WTC11 (cell line): ENCODE data around the gene HHAT. TPM values are rescaled to one million over a fixed set of nuclear protein-coding genes. Genes with fewer than 3 reads are reported as not detected.

Experiments
- ATAC-seq: fragments of 200-7000 bp; cut with Tn5 transposase; 2 replicates; pipeline ENCODE4 v1.10.0; 2021; ENCODE audit warnings: mild to moderate bottlenecking, moderate library complexity
- CTCF ChIA-PET: fragments of 300-600 bp; sonication (Branson Sonifier 250); formaldehyde crosslinking; loops from one replicate; lab custom pipeline; 2021; ENCODE audit warnings: antibody characterized with exemption; lab: Charles Lee
- POLR2A ChIA-PET: fragments of 350-600 bp; sonication (Branson Sonifier 250); formaldehyde crosslinking; loops from one replicate; lab custom pipeline; 2021; ENCODE audit warnings: antibody characterized with exemption; lab: Charles Lee
- DNase-seq: peaks from one replicate; pipeline ENCODE4 v3.0.0; 2021; ENCODE audit warnings: low spot score
- H3K27ac Mint-ChIP-seq: 2 replicates; pipeline ENCODE4 v1.8.0; 2021; ENCODE audit warnings: mixed read lengths
- H3K27me3 Mint-ChIP-seq: 2 replicates; pipeline ENCODE4 v1.8.0; 2021; ENCODE audit warnings: low read depth, mild to moderate bottlenecking, moderate library complexity, mixed read lengths
- H3K36me3 Mint-ChIP-seq: 2 replicates; pipeline ENCODE4 v1.8.0; 2021; ENCODE audit warnings: mixed read lengths
- H3K4me1 Mint-ChIP-seq: 2 replicates; pipeline ENCODE4 v1.8.0; 2022; ENCODE audit warnings: mixed read lengths
- H3K4me3 Mint-ChIP-seq: 2 replicates; pipeline ENCODE4 v1.8.0; 2021; ENCODE audit warnings: mild to moderate bottlenecking, moderate library complexity, mixed read lengths
- H3K9me3 Mint-ChIP-seq: 2 replicates; pipeline ENCODE4 v1.8.0; 2021; ENCODE audit warnings: mixed read lengths
- CREB1 ChIP-seq: sonication (generic); formaldehyde crosslinking; IDR thresholded peaks from 2 replicates; pipeline ENCODE4 v1.8.0; 2023; ENCODE audit warnings: mild to moderate bottlenecking, missing genetic modification reagents
- CTCF ChIP-seq: fragments of 200-600 bp; IDR thresholded peaks from 2 replicates; pipeline ENCODE4 v1.8.0; 2022; ENCODE audit warnings: antibody characterized with exemption
- ELF4 ChIP-seq: sonication (generic); formaldehyde crosslinking; IDR thresholded peaks from 2 replicates; pipeline ENCODE4 v1.8.1; 2022; ENCODE audit warnings: low read depth, mild to moderate bottlenecking, moderate library complexity, missing genetic modification reagents
- FOXP4 ChIP-seq: sonication (generic); formaldehyde crosslinking; IDR thresholded peaks from 2 replicates; pipeline ENCODE4 v1.8.0; 2022; ENCODE audit warnings: mild to moderate bottlenecking, missing genetic modification reagents
- GABPB1 ChIP-seq: sonication (generic); formaldehyde crosslinking; IDR thresholded peaks from 2 replicates; pipeline ENCODE4 v1.8.1; 2023; ENCODE audit warnings: mild to moderate bottlenecking, missing genetic modification reagents
- NFATC4 ChIP-seq: fragments of 250-450 bp; sonication (Bioruptor Pico); IDR thresholded peaks from 2 replicates; pipeline ENCODE4 v1.9.0; 2021; ENCODE audit warnings: mild to moderate bottlenecking
- PRDM15 ChIP-seq: sonication (generic); formaldehyde crosslinking; IDR thresholded peaks from 2 replicates; pipeline ENCODE4 v1.8.0; 2022; ENCODE audit warnings: missing genetic modification reagents
- RORB ChIP-seq: fragments of 250-450 bp; sonication (Bioruptor Pico); IDR thresholded peaks from 2 replicates; pipeline ENCODE4 v1.9.0; 2021; ENCODE audit warnings: mild to moderate bottlenecking
- SOX15 ChIP-seq: fragments of 250-450 bp; sonication (Bioruptor Pico); IDR thresholded peaks from 2 replicates; pipeline ENCODE4 v1.9.0; 2021; ENCODE audit warnings: mild to moderate bottlenecking
- SP1 ChIP-seq: sonication (generic); formaldehyde crosslinking; conservative IDR thresholded peaks from 2 replicates; pipeline ENCODE4 v1.8.1; 2022; ENCODE audit warnings: missing genetic modification reagents
- ZNF121 ChIP-seq: sonication (generic); formaldehyde crosslinking; IDR thresholded peaks from 2 replicates; pipeline ENCODE4 v1.8.0; 2023; ENCODE audit warnings: missing genetic modification reagents
- ZNF317 ChIP-seq: sonication (generic); formaldehyde crosslinking; IDR thresholded peaks from 2 replicates; pipeline ENCODE4 v1.8.1; 2023; ENCODE audit warnings: low read depth, mild to moderate bottlenecking, moderate library complexity, missing genetic modification reagents, borderline replicate concordance
- ZNF532 ChIP-seq: fragments of 250-450 bp; sonication (Bioruptor Pico); IDR thresholded peaks from 2 replicates; pipeline ENCODE4 v1.9.0; 2021; ENCODE audit warnings: mild to moderate bottlenecking, borderline replicate concordance
- total RNA-seq: library from RNA; stranded (reverse); gene quantifications from 3 replicates; pipeline ENCODE4 v1.2.3, GENCODE V29; 2021
- TF ChIP-seq, protein P1 (sequence below): sonication (generic); formaldehyde crosslinking; IDR thresholded peaks from 2 replicates; pipeline ENCODE4 v1.8.0; 2023; ENCODE audit warnings: missing genetic modification reagents
- TF ChIP-seq, protein P2 (sequence below): sonication (generic); formaldehyde crosslinking; IDR thresholded peaks from 2 replicates; pipeline ENCODE4 v1.8.1; 2023; ENCODE audit warnings: mild to moderate bottlenecking, missing genetic modification reagents
- TF ChIP-seq, protein P3 (sequence below): fragments of 250-450 bp; sonication (Bioruptor Pico); IDR thresholded peaks from 2 replicates; pipeline ENCODE4 v1.9.0; 2021; ENCODE audit warnings: mild to moderate bottlenecking

Gene HHAT
- total RNA-seq, 1 experiment from 2014 or later, result 0.39 TPM

GRCh38 chr1:210723646-210724045 lies 394.9 kb downstream of the HHAT start:
- no peak overlapping the region for H3K27ac Mint-ChIP-seq
- POLR2A ChIA-PET, result no interaction called here
- TF ChIP-seq CREB1 (CRISPR knock-in tag), result no peak
- TF ChIP-seq CTCF, result no peak
- TF ChIP-seq NFATC4 (CRISPR knock-in tag), result no peak
- no peak overlapping the region for H3K4me3 Mint-ChIP-seq
- no peak for DNase-seq
- CTCF ChIA-PET, result no interaction called here
- no peaks in the 10 kb centered on the region for H3K27me3 Mint-ChIP-seq
- no peaks in the 10 kb centered on the region for H3K9me3 Mint-ChIP-seq
- no peaks in the 10 kb centered on the region for H3K36me3 Mint-ChIP-seq
- H3K4me1 Mint-ChIP-seq, result 0 out of 2 replicates have a peak, but pooled peaks cover 2% of the 10 kb centered on the region
- ATAC-seq, result no peak

DNA sequence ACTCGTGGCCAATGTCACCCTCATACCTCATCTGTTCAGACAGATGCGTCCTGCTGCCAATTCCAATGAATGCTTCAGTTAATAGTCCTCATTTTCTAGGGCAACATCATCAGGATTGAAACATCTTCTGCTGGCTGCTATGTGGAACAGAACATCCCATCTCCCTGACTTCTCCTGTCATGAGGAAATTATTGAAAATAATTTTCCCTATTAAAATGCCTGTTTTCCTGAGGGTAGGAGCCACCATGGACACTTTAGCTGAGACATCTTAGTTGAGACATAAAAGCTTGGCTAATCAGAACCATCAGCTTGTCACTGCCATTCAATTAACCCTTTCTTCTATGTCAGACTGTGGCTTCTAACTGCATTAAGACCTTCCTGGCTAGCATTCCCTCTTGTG lies 396.1 kb downstream of the HHAT start:
- TF ChIP-seq PRDM15 (CRISPR knock-in tag) (no peak), ZNF532 (CRISPR knock-in tag) (no peak), ZNF121 (CRISPR knock-in tag) (no peak), SP1 (CRISPR knock-in tag) (no peak), ZNF317 (CRISPR knock-in tag) (no peak), ELF4 (CRISPR knock-in tag) (no peak), FOXP4 (CRISPR knock-in tag) (no peak), RORB (CRISPR knock-in tag) (no peak), SOX15 (no peak), GABPB1 (CRISPR knock-in tag) (no peak)
- TF ChIP-seq, protein P1, sequence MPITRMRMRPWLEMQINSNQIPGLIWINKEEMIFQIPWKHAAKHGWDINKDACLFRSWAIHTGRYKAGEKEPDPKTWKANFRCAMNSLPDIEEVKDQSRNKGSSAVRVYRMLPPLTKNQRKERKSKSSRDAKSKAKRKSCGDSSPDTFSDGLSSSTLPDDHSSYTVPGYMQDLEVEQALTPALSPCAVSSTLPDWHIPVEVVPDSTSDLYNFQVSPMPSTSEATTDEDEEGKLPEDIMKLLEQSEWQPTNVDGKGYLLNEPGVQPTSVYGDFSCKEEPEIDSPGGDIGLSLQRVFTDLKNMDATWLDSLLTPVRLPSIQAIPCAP, result no peak
- TF ChIP-seq, protein P2, sequence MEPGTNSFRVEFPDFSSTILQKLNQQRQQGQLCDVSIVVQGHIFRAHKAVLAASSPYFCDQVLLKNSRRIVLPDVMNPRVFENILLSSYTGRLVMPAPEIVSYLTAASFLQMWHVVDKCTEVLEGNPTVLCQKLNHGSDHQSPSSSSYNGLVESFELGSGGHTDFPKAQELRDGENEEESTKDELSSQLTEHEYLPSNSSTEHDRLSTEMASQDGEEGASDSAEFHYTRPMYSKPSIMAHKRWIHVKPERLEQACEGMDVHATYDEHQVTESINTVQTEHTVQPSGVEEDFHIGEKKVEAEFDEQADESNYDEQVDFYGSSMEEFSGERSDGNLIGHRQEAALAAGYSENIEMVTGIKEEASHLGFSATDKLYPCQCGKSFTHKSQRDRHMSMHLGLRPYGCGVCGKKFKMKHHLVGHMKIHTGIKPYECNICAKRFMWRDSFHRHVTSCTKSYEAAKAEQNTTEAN (CRISPR knock-in tag), result no peak
- TF ChIP-seq, protein P3, sequence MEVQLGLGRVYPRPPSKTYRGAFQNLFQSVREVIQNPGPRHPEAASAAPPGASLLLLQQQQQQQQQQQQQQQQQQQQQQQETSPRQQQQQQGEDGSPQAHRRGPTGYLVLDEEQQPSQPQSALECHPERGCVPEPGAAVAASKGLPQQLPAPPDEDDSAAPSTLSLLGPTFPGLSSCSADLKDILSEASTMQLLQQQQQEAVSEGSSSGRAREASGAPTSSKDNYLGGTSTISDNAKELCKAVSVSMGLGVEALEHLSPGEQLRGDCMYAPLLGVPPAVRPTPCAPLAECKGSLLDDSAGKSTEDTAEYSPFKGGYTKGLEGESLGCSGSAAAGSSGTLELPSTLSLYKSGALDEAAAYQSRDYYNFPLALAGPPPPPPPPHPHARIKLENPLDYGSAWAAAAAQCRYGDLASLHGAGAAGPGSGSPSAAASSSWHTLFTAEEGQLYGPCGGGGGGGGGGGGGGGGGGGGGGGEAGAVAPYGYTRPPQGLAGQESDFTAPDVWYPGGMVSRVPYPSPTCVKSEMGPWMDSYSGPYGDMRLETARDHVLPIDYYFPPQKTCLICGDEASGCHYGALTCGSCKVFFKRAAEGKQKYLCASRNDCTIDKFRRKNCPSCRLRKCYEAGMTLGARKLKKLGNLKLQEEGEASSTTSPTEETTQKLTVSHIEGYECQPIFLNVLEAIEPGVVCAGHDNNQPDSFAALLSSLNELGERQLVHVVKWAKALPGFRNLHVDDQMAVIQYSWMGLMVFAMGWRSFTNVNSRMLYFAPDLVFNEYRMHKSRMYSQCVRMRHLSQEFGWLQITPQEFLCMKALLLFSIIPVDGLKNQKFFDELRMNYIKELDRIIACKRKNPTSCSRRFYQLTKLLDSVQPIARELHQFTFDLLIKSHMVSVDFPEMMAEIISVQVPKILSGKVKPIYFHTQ (CRISPR knock-in tag), result no peak
- no peak for ATAC-seq
- H3K36me3 Mint-ChIP-seq, result no peaks in the 10 kb centered on the region
- no peaks in the 10 kb centered on the region for H3K9me3 Mint-ChIP-seq
- ChIA-PET CTCF (no interaction called here), POLR2A (no interaction called here)
- no peaks in the 10 kb centered on the region for H3K27me3 Mint-ChIP-seq
- H3K4me3 Mint-ChIP-seq, result no peak overlapping the region
- H3K4me1 Mint-ChIP-seq, result peaks cover 5% of the 10 kb centered on the region
- DNase-seq, result no peak
- no peak overlapping the region for H3K27ac Mint-ChIP-seq
